Right cardiac atrium (tissue), 5 donors: ENCODE results near the gene PSMB7. TPM values are rescaled to one million over a fixed set of nuclear protein-coding genes. Genes with fewer than 3 reads are reported as not detected.
A peak's percentile ranks its signal among the peaks of the same experiment; 100 is the strongest.

Experiments used
- ATAC-seq, 2 donors: fragments of 200-7000 bp; cut with Tn5 transposase; one replicate each; pipeline versions ENCODE4 v1.8.0 to v1.9.1; 2020; ENCODE audit warnings: moderate library complexity in 2 of 2, mild to moderate bottlenecking in 1 of 2
- DNase-seq, 3 donors: peaks; one replicate each; pipeline ENCODE4 v3.0.0-alpha.2; 2020
- H3K27ac ChIP-seq: one replicate; pipeline ENCODE4 v1.5.1; 2013; ENCODE audit warnings: mild to moderate bottlenecking, low read length, control low read depth, moderate library complexity
- H3K27me3 ChIP-seq: one replicate; pipeline ENCODE4 v1.6.1; 2013; ENCODE audit not compliant: control insufficient read depth, insufficient read depth
- H3K4me1 ChIP-seq: one replicate; pipeline ENCODE4 v1.6.1; 2013; ENCODE audit warnings: low read length; ENCODE audit not compliant: control insufficient read depth, insufficient read depth
- H3K4me3 ChIP-seq: one replicate; pipeline ENCODE4 v1.5.1; 2013; ENCODE audit warnings: low read length, control low read depth
- H3K9me3 ChIP-seq: one replicate; pipeline ENCODE4 v1.6.1; 2013; ENCODE audit warnings: low read length; ENCODE audit not compliant: control insufficient read depth
- WGBS: extraction: QIAGEN DNeasy Blood & Tissue Kit; methylation state at CpG from one replicate; pipeline ENCODE4 v1.1.7; 2013; 5-methylcytosine and 5-hydroxymethylcytosine counted together
- intact Hi-C, 4 donors: fragments of 100-400 bp; cut with DNase I; formaldehyde crosslinking; loops; one replicate each; pipeline versions ENCODE4 v1.11.0 to v1.14.0; 2022 to 2023
- polyA plus RNA-seq: library from polyadenylated mRNA; stranded (reverse); fragments of 200-250 nt; gene quantifications from one replicate; pipeline ENCODE4 v1.2.3, GENCODE V29; 2013
- total RNA-seq, 4 donors: library from RNA; stranded (reverse); fragmentation: NEBNext Ultra II Directional; extraction: Animal tissue kit (Norgen Biotek cat#: 25700); gene quantifications; one replicate each; pipeline ENCODE4 v1.2.1, GENCODE V29; 2021
- donor health status: healthy with polysubstance abuse.
- donor health status: DM: no; HTN: yes; CAD: no.
- donor health status: DM: no; HTN: no; CAD: no.
- donor health status: DM: no; HTN: yes; CAD: no; lungs with severe emphysema.
- donor health status: DM: yes; HTN: yes; CAD: no.

Gene PSMB7
- total and polyA plus RNA-seq, 5 donors: 130 to 203 (median 138) TPM

- Histone ChIP-seq H3K4me3 (no peak overlapping the region), H3K27me3 (no peaks in the 10 kb centered on the region), H3K27ac (no peak overlapping the region), H3K9me3 (no peaks in the 10 kb centered on the region), H3K4me1 (peaks cover 6% of the 10 kb centered on the region)
- intact Hi-C loops: no loop called here
- no peak for ATAC-seq
- WGBS: 94% methylated on average over 4 of the region's 4 CpGs
- DNase-seq: no peak
Observed at GRCh38 chr9:124364141-124364540, 51.1 kb downstream of the PSMB7 start.

- intact Hi-C loops: no loop called here
- no peak overlapping the region for H3K27ac ChIP-seq
- DNase-seq (no peak), ATAC-seq (no peak)
- H3K9me3 ChIP-seq: no peaks in the 10 kb centered on the region
- 91% methylated on average over 21 of the region's 21 CpGs for WGBS
- peaks cover 6% of the 10 kb centered on the region for H3K4me1 ChIP-seq
- no peaks in the 10 kb centered on the region for H3K27me3 ChIP-seq
- H3K4me3 ChIP-seq: no peak overlapping the region
Observed at GRCh38 chr9:124363326-124364096, 51.7 kb downstream of the PSMB7 start.

GRCh38 chr9:124361128-124361527, 54.1 kb downstream of the PSMB7 start:
- 88% methylated on average over 8 of the region's 8 CpGs for WGBS
- no peak for ATAC-seq

GRCh38 chr9:124359855-124360678, 55.2 kb downstream of the PSMB7 start:
- H3K4me1 ChIP-seq: no peaks in the 10 kb centered on the region
- H3K9me3 ChIP-seq: no peaks in the 10 kb centered on the region
- no peak for ATAC-seq
- no peak for DNase-seq
- H3K27ac ChIP-seq: no peak overlapping the region
- 82% methylated on average over 11 of the region's 11 CpGs for WGBS
- intact Hi-C loops: no loop called here
- no peak overlapping the region for H3K4me3 ChIP-seq
- H3K27me3 ChIP-seq: no peaks in the 10 kb centered on the region

More at GRCh38 chr9:124361128-124361527, 54.1 kb downstream of the PSMB7 start:
- Histone ChIP-seq H3K4me3 (no peak overlapping the region), H3K27me3 (no peaks in the 10 kb centered on the region), H3K9me3 (no peaks in the 10 kb centered on the region), H3K4me1 (no peaks in the 10 kb centered on the region), H3K27ac (no peak overlapping the region)
- intact Hi-C loops: no loop called here
- no peak for DNase-seq

GRCh38 chr9:124359426-124359825, 55.8 kb downstream of the PSMB7 start:
- no peak for ATAC-seq
- Histone ChIP-seq H3K27ac (no peak overlapping the region), H3K4me3 (no peak overlapping the region), H3K4me1 (no peaks in the 10 kb centered on the region), H3K9me3 (no peaks in the 10 kb centered on the region), H3K27me3 (no peaks in the 10 kb centered on the region)
- no peak for DNase-seq
- intact Hi-C loops: no loop called here
- 95% methylated on average over 6 of the region's 6 CpGs for WGBS

- Histone ChIP-seq H3K27ac (no peak overlapping the region), H3K4me3 (no peak overlapping the region), H3K9me3 (no peaks in the 10 kb centered on the region), H3K4me1 (no peaks in the 10 kb centered on the region), H3K27me3 (no peaks in the 10 kb centered on the region)
- 80% methylated on average over 13 of the region's 13 CpGs for WGBS
- DNase-seq: no peak
- ATAC-seq: no peak
- intact Hi-C loops: no loop called here
Observed at GRCh38 chr9:124358631-124359030, 56.6 kb downstream of the PSMB7 start.

- no peaks in the 10 kb centered on the region for H3K9me3 ChIP-seq
- ATAC-seq (no peak), DNase-seq (no peak)
- H3K4me1 ChIP-seq: no peaks in the 10 kb centered on the region
- H3K27ac ChIP-seq: no peak overlapping the region
- no peaks in the 10 kb centered on the region for H3K27me3 ChIP-seq
- intact Hi-C loops: no loop called here
- H3K4me3 ChIP-seq: no peak overlapping the region
- 82% methylated on average over 13 of the region's 13 CpGs for WGBS
Observed at GRCh38 chr9:124357721-124358361, 57.4 kb downstream of the PSMB7 start.

- Histone ChIP-seq H3K4me1 (no peaks in the 10 kb centered on the region), H3K27me3 (no peaks in the 10 kb centered on the region), H3K9me3 (no peaks in the 10 kb centered on the region), H3K27ac (no peak overlapping the region), H3K4me3 (no peak overlapping the region)
- intact Hi-C loops: no loop called here
- no peak for ATAC-seq
- no peak for DNase-seq
- 92% methylated on average over 19 of the region's 19 CpGs for WGBS
Observed at GRCh38 chr9:124356745-124357390, 58.4 kb downstream of the PSMB7 start.

- Histone ChIP-seq H3K27me3 (no peaks in the 10 kb centered on the region), H3K4me3 (no peak overlapping the region), H3K27ac (no peak overlapping the region), H3K4me1 (no peaks in the 10 kb centered on the region), H3K9me3 (no peaks in the 10 kb centered on the region)
- intact Hi-C loops: no loop called here
- DNase-seq (peak in 1 of 3 donors; percentile 25), ATAC-seq (no peak)
- WGBS: 90% methylated on average over 15 of the region's 15 CpGs
Observed at GRCh38 chr9:124355941-124356744, 59.1 kb downstream of the PSMB7 start.
